ENCODE data around the gene SCAMP5.

SCAMP5 gene

DNA sequence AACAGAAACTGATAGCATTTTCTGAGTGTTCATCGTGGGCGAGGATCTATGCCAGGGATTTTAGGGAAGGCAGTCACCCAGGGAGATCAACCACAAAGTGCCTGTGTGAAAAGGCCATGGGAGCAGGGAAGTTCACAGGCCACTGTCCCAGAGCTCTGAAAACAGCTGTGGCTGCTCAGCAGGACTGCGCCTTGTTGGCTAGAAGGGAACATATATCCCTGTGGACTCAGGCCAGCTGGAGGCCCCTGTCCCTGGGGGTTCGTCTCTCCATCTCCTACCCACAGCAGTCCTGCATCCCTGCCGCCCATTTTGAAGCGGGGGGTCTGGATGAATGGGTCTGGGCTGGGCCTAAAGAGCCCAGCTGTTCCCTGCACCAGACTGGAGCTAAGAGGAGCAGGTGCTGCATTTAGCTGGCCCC, 55.8 kb downstream of the SCAMP5 start:
- DNase-seq: peak; percentile 64

GRCh38 chr15:75051711-75052110, 56.3 kb downstream of the SCAMP5 start:
- DNase-seq: no peak

DNA sequence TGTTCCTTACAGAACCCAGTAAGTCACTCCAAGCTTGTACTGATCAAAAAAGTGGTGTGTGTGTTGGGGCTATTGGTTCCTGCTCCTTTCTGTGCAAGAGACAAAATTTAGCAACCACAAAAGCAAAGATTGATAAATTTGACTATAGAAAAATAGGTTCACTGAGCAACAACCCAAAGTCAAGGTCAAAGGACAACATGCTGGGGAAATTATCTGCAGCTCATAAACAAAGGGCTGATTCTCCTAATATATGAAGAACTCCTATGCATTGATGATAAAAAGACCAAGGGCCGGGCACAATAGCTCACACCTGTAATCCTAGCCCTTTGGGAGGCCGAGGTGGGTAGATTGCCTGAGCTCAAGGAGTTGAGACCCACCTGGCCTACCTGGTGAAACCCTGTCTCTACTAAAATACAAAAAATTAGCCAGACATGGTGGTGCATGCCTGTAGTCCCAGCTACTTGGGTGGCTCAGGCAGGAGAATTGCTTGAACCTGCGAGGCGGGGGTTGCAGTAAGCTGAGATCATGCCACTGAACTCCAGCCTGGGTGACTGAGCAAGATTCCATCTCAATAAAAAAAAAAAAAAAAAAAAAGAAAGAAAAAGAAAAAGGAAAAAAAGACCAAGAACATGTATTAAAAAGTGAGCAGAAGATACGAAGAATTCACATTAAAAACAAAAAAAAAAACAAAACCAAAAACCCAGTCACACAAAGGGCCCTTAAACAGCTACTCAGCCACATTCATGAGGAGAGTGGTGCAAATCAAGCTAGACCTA, 57.8 kb downstream of the SCAMP5 start:
- no peak for DNase-seq

DNA sequence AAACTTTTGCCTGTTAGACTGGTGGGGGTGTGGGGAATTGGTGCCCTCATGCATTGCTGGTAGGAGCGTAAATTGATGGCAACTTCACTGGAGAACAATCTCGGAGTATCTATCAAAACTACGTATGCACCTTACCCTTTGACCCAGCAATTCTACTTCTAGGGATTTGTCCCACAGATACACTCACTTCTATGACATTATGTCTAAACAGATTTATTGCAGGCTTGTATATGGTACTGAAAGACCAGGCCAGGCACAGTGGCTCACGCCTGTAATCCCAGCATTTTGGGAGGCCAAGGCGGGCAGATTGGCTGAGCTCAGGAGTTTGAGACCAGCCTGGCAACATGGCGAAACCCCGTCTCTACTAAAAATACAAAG, 58.4 kb downstream of the SCAMP5 start:
- no peak for DNase-seq

- peak; percentile 16 for DNase-seq
These were observed 59.0 kb downstream of the SCAMP5 start for GRCh38 chr15:75054172-75054897.

GRCh38 chr15:75056036-75056435, 60.7 kb downstream of the SCAMP5 start:
- no peak for DNase-seq

DNA sequence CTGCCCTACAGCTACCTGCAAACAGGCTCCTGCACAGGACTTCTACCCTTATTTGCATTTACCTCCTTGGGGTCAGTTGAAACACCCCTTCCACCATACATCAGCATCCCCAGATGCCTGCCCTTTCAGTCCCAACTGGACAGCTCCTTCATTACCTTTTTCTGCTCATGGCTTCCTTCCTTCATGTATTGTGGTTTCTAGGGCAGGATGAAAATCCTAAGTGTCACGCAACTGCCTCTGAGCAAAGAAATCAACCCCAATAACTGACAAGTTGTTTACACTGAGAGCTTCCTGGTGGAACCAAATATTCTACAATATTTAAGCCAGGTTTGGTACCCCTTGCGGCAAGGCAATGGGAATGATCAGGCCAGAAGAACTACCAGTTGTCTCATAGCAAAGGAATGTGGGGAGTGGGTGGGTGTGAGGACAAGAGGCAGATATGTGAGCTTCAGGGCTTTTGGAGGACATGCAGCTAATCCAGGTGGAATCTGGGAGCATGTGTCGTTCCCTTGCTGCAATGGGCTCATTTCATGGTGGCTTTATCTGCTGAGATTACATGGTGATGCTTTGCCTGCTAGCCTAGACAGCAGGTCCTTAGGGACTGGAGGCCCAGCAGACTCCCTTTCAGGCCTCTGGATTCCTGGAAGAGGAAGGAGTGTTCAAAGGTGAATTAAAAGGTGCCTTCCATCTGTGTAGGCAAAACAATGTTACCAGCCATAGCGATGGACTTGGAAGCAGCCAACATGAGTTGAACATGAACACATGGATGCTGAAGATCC, 63.0 kb downstream of the SCAMP5 start:
- DNase-seq: no peak

DNA sequence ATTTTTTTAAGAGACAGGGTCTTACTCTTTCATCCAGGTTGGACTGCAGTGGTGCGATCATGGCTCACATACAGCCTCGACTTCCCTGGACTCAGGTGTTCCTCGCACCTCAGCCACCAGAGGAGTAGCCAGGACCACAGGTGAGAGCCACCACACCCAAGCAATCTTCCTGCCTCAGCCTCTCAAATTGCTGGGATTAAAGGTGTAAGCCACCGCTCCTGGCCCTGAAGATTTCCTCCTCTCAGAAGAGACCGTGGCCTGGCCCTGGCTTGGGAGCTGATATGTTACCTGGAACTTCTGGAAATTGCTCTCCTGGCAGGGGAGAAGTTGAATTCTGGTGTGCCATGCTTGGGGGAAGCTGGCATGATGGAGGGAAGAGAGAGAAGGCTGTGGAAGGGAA, 64.2 kb downstream of the SCAMP5 start:
- DNase-seq: no peak

GRCh38 chr15:75061272-75061671, 65.9 kb downstream of the SCAMP5 start:
- DNase-seq: peak; percentile 3

DNA sequence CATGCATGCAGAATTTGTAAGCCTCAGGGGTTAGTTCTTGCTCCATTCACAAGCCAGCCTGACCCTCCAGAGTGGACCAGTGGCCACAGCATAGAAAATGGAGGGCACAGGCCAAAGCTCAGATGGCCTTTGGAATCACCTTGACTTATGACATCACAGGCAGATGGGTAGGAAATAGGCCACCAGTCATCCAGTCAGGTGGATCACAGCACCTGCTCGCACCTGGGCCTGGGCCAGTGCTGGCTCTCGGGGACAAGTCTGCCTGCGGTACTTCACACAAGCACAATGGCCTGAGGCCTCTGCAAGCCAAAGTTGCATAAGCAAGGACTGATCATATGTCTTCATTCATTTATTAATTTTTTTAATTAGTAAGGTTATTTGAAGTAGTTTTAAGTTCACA, 67.3 kb downstream of the SCAMP5 start:
- DNase-seq: no peak

- no peak for DNase-seq
These were observed 68.0 kb downstream of the SCAMP5 start for GRCh38 chr15:75063338-75063737.

DNA sequence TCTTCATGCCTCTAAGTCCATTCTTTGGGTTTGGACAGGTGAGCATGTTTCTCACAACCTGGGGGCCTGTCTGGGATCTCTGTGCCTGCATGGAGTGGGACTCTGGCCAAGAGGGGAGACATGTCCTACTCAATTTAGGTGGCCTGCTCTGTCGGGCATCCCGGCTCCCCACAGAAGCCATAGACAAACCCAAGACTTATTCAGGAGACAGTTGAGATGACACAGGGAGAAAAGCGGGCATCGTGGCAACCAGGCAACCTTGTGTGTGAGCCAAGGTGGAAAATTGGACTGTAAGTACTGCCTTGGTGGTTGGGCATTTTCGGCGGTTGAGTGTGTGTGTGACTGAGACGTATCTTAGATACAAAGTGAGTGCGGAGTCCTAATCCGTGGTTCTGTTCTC, 68.5 kb downstream of the SCAMP5 start:
- no peak for DNase-seq

GRCh38 chr15:75064846-75065245, 69.5 kb downstream of the SCAMP5 start:
- DNase-seq: no peak

GRCh38 chr15:75065467-75065850, 70.1 kb downstream of the SCAMP5 start:
- peak; percentile 84 for DNase-seq

GRCh38 chr15:75065851-75066509, 70.6 kb downstream of the SCAMP5 start:
- DNase-seq: peak; percentile 50

- DNase-seq: no peak
These were observed 71.9 kb downstream of the SCAMP5 start for GRCh38 chr15:75067123-75067830.

GRCh38 chr15:75068748-75069147, 73.4 kb downstream of the SCAMP5 start:
- DNase-seq: no peak

GRCh38 chr15:75069301-75069925, 74.0 kb downstream of the SCAMP5 start:
- DNase-seq: no peak

GRCh38 chr15:75070674-75071073, 75.3 kb downstream of the SCAMP5 start:
- no peak for DNase-seq
